SW 1271 (cell line): ENCODE data around the gene RNF31.
"Not testable (repeated sequence)": the region's sequence is repeated elsewhere in the genome, so short reads cannot be mapped to it uniquely, and the experiment has no call there.

ENCODE experiments used
- DNase-seq, 2 experiments: peaks; one replicate each; lab custom pipeline; 2025; lab: John Stamatoyannopoulos, UW

The RNF31 gene

GRCh38 chr14:24146978-24147760 is at the start of gene RNF31:
Gene RNF31, plus strand, starts transcription at chr14:24147498. Its CDS starts 201 bp downstream, at chr14:24147699.
- peak; percentile 90 to 97 for DNase-seq

- DNase-seq = no peak
These were observed 48.9 kb upstream of the RNF31 start for GRCh38 chr14:24098229-24098926.

DNA sequence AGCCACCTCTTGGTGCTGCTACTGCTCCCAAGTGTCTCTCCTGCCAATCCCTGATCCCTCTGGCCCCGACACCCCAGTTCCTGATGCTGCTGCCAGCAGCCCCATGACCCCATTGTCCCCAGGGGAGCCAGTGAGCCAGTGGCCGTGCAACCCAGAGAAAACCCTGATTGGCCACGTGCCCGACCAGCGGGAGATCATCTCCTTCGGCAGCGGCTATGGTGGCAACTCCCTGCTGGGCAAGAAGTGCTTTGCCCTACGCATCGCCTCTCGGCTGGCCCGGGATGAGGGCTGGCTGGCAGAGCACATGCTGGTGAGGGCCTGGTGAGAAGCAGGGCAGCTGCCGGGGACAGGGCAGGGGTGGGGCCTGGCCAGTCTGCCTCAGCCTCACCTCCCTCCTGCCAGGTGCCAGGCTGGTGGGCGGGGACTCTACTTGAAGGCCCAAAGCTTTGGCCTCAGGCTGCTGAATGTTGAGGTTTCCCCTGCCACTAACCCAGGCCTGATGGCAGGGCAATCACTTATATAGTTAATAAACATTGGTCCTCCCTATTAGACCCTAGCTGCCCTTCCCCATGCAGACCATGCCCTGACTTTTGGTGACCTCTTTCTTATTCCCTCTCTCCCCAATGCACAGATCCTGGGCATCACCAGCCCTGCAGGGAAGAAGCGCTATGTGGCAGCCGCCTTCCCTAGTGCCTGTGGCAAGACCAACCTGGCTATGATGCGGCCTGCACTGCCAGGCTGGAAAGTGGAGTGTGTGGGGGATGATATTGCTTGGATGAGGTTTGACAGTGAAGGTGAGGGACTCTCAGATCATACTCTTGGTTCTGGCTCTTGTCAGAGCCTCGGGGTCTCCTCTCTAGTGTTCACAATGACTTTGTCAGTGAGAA is 48.1 kb upstream of the RNF31 start:
- DNase-seq = no peak

GRCh38 chr14:24100197-24100981 is 46.9 kb upstream of the RNF31 start:
- no peak for DNase-seq

DNA sequence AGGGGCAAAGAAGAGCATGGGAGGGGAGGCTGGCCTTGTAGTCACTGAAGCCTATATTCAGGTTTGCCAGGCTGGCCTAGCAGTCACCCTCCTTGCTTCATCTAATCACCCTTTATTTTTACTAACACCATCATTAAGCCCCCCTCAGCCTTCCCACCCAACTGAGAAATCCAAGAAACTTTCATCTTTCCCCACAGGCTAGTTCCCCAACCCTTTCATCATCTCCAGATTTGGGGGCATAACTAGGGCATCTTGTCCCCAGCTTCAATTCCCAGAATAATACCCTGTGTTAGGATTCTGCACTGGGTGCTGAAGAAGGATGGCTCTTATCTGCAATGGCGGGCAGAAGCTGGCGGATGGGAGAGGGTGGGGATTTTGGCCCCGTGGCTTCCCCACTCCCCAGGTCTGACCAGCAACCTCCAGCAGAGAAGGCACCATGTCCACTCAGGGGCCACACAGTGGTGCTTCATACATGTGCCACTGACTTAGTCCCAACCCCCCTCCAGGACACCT is 46.3 kb upstream of the RNF31 start:
- no peak for DNase-seq

GRCh38 chr14:24102357-24103048 is 44.8 kb upstream of the RNF31 start:
- DNase-seq = no peak

GRCh38 chr14:24103451-24103850 is 43.8 kb upstream of the RNF31 start:
- no peak for DNase-seq

DNA sequence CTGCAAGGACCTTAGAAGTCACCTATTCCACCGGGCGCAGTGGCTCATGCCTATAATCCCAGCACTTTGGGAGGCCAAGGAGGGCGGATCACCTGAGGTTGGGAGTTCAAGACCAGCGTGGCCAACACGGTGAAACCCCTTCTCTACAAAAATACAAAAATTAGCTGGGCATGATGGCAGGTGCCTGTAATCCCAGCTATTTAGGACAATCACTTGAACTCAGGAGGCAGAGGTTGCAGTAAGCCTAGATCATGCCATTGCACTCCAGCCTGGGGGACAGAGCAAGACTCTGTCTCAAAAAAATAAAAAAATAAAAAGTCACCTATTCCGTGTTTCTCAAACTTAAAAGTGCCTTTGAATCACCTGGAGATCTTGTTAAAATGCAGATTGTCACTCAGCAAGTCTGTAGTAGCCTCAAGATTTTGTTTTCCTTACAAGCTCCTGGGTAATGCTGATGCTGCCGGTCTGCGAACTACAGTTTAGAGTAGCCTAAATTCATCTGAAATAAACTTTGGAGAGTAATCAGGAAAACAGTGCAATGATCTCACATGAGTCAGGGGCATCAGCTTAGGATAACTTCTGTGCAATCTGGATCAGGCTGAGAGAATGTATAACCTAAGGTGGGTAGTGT is 41.6 kb upstream of the RNF31 start:
- not testable (repeated sequence) for DNase-seq

GRCh38 chr14:24106672-24107271 is 40.5 kb upstream of the RNF31 start:
- no peak for DNase-seq

- no peak for DNase-seq
These were observed 38.9 kb upstream of the RNF31 start for GRCh38 chr14:24108336-24108874.

- no peak for DNase-seq
These were observed 37.2 kb upstream of the RNF31 start for GRCh38 chr14:24110060-24110459.

DNA sequence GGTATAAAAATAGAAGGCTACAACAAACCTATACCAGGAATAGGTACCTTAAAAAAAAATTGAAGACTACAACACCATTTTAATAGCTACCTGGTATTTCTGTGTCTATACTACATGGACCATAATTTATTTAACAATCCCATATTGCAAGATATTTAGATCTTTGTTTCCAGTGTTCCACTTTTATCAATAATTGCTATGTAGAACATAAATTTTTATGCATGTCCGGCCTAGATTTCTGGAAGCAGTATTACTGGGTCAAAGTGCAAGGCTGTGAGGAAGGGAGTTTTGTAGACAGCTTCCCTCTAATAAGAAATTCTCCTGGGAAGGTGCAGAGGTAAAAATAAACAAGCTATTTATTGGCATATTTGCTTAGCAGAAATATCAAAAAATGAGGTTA is 36.8 kb upstream of the RNF31 start:
- DNase-seq = no peak

DNA sequence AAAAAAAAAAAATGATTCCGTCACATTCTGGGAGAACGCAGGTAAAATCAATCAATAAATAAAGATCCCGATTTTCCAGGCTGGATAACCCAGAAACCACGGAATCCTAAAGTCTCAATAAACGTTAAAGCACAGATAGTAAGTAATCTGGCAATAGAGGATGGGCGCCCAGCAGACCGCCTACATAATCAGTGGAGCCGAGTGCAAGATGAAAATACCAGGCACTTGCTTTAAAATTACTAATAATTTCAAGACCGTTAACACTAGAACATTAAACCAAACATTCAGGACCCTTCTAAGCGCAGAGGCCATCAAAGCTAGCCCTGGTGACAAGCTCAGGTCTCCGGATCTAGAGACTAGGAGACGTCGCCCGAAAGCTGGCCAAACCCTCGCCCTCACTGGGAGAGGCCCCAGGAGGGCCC is 33.9 kb upstream of the RNF31 start:
- DNase-seq = no peak

DNA sequence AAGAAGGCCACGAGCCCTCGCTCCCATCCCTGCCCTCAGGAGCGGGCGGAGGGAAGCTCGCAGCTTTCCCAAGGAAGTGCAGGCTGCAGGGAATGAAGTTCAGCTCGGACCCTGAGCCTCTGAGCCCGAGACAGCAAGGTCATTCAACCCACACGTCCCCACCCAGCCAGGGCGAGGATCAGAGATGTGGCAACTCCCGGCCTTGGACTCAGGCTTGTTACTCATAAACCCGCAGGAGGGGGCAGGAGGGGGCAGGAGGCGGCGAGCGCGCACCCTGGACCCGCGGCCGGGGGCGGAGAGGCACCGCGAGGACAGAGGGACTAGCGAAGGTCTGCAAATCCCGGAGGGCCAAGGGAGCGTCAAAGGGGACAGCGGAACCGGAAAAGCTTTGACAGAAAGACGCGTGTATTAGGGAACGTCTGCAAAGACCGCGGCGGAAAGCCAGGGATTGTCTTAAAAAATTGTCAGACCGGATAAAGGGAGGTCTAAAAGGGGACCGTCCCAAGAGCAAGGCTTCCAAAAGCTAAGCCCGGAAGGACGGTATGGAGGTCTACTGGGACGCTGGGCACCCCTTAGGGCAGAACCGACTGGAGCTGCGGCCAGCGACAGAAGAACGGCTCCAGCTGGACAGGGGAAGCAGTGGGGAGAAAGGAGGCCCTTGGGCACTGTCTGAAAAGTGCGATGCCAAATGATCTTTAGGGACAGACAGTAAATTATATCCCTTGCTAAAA is 33.3 kb upstream of the RNF31 start:
- peak; percentile 87 to 95 for DNase-seq

GRCh38 chr14:24114532-24115421 is 32.5 kb upstream of the RNF31 start, which contains the start of the genes DCAF11 and NRL:
Gene DCAF11, plus strand, starts transcription at chr14:24114777. Its CDS starts 818 bp downstream, at chr14:24115595.
Gene NRL, minus strand, starts transcription at chr14:24114949. Its CDS starts 32,101 bp downstream, at chr14:24082848.
- DNase-seq = peak; percentile 100

DNA sequence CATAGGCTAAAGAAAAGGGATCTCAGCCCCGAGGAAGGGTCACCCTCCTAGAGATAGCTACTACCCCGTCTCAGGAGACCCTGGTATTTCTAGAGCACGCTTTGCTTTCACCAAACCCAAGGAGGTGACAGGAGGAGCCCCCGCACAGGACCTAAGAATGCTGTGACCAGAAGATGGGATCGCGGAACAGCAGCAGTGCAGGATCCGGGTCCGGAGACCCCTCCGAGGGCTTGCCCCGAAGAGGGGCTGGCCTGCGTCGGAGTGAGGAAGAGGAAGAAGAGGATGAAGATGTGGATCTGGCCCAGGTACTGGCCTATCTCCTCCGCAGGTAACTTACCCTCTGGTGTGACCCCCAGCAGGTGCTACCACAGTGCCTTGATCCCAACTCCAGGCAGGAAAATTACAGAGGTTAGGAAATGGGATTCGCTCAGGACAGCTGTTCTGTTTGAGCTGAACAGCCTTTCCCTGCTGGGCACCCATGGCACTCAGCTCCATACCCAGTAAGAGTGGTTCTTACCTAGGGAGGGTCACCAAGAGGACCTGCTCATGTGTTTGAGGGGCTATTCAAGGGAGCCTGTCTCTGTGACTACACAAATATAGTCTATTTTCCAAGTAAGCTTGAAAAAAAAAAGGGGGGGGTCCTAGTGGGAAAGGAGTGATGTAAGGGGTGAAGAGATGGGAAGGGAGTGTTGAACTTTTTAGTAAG is 31.7 kb upstream of the RNF31 start:
- no peak for DNase-seq
